ENCODE measurements around the gene PTPRN2. TPM values are rescaled to one million over a fixed set of nuclear protein-coding genes. Genes with fewer than 3 reads are reported as not detected.
A peak's percentile ranks its signal among the peaks of the same experiment; 100 is the strongest.

Gene PTPRN2
- total and polyA plus RNA-seq, 2 of the 8 experiments (the other 6 are each of a cell fraction or from before 2014, with no cell fraction given) = 2.6 to 4.5 TPM

- CTCF ChIA-PET (ENCODE audit: partially characterized antibody) = no interaction called here
- no peak overlapping the region for H4K8ac ChIP-seq (ENCODE audit: extremely low read depth, insufficient read depth, low read length)
These were observed 478.9 kb downstream of the PTPRN2 start for GRCh38 chr7:158108646-158109293.

More at GRCh38 chr7:158108646-158109293, 478.9 kb downstream of the PTPRN2 start:
- H3K27ac ChIP-seq (ENCODE audit: low read depth, low read length) = no peak overlapping the region
- no peak overlapping the region for H3K9ac ChIP-seq (replicated peaks in 1 of 4; ENCODE audit: extremely low read depth in 1 of 4, low read depth in 3 of 4, low read length in 3 of 4)
- peaks cover 0 to 3% (median 0%) of the 10 kb centered on the region in 4 experiments; a peak in 1 of 7 replicates for H3K4me1 ChIP-seq (replicated peaks in 1 of 4; ENCODE audit: control insufficient read depth in 3 of 4, insufficient read depth in 4 of 4, low read length in 3 of 4)
- POLR2A ChIA-PET (ENCODE audit: partially characterized antibody) = no interaction called here
- no peak overlapping the region for H3K4me2 ChIP-seq (ENCODE audit: insufficient read depth in 1 of 2, low read depth in 2 of 2, low read length in 2 of 2)
- no peak overlapping the region for H3K14ac ChIP-seq (ENCODE audit: insufficient read length)
- H3K4ac ChIP-seq (replicated peaks; ENCODE audit: insufficient read length, low read depth, low read length) = no peak overlapping the region
- H3K4me3 ChIP-seq (ENCODE audit: extremely low read depth in 1 of 4, insufficient read depth in 2 of 4, low read depth in 3 of 4, low read length in 4 of 4) = no peak overlapping the region
- H4K5ac ChIP-seq (ENCODE audit: insufficient read length, low read depth, low read length) = no peak overlapping the region
- no peaks in the 10 kb centered on the region for H3K79me1 ChIP-seq (ENCODE audit: low read depth, low read length)
- peak in 1 of 2 experiments; percentile 8 for DNase-seq (ENCODE audit: low read depth in 1 of 2, low spot score in 2 of 2)
- H3K27me3 ChIP-seq (replicated peaks in 1 of 4; ENCODE audit: control insufficient read depth in 3 of 4, extremely low read depth in 1 of 4, insufficient read depth in 3 of 4, low read length in 3 of 4) = no peaks in the 10 kb centered on the region
- H3K23ac ChIP-seq (ENCODE audit: insufficient read length) = no peak overlapping the region
- H3K56ac ChIP-seq (replicated peaks; ENCODE audit: insufficient read length, low read depth, low read length) = no peak overlapping the region
- no peak overlapping the region for H2BK120ac ChIP-seq (replicated peaks; ENCODE audit: low read depth, low read length)
- no peak overlapping the region for H2BK5ac ChIP-seq (ENCODE audit: low read depth, low read length)
- H3K79me2 ChIP-seq (ENCODE audit: control insufficient read depth in 1 of 2, insufficient read depth in 2 of 2, low read length in 2 of 2) = no peaks in the 10 kb centered on the region
- H3K23me2 ChIP-seq (ENCODE audit: low read depth, low read length) = peaks cover 7% of the 10 kb centered on the region; the same call in 1 of the 2 replicates
- H3K9me3 ChIP-seq (ENCODE audit: insufficient read depth in 2 of 2, low read depth in 1 of 2, low read length in 1 of 2) = peaks cover 30 to 73% of the 10 kb centered on the region in 2 experiments; a peak in 3 of 4 replicates
- no peak overlapping the region for H3K18ac ChIP-seq (ENCODE audit: extremely low read depth, low read length)
- no peak overlapping the region for H2BK12ac ChIP-seq (ENCODE audit: low read depth, low read length)
- H2BK20ac ChIP-seq (ENCODE audit: low read length) = no peak overlapping the region
- H4K91ac ChIP-seq (replicated peaks; ENCODE audit: insufficient read length, low read length) = no peak overlapping the region
- no peak overlapping the region for H2AFZ ChIP-seq (ENCODE audit: low read length)
- FAIRE-seq = no peak
- H4K20me1 ChIP-seq (replicated peaks in 1 of 2; ENCODE audit: control insufficient read depth in 1 of 2, insufficient read depth in 2 of 2, low read length in 2 of 2) = no peaks in the 10 kb centered on the region
- no peak overlapping the region for H2BK15ac ChIP-seq (ENCODE audit: low read length)
- WGBS, 2 experiments (ENCODE audit: extremely low coverage in 1 of 2, insufficient coverage in 1 of 2, insufficient read length in 1 of 2, insufficient replicate concordance in 2 of 2, low coverage in 1 of 2, low lambda C conversion rate in 2 of 2, missing lambda C conversion rate in 1 of 2) = 89% methylated on average over 4 of the region's 4 CpGs; no CpG with 5 or more reads in 1 of the 2 experiments
- H2AK5ac ChIP-seq (ENCODE audit: low read depth, low read length) = no peak overlapping the region
- TF ChIP-seq HDAC6 (IDR thresholded peaks at IDR 0.05; ENCODE audit: low read depth, low read length) (no peak), RAD21 (IDR thresholded peaks at IDR 0.05 in 1 of 2, conservative IDR thresholded peaks at IDR 0.05 in 1 of 2; ENCODE audit: low read depth in 2 of 2, low read length in 2 of 2) (no peak), CHD1 (IDR thresholded peaks at IDR 0.05; ENCODE audit: low read depth, low read length) (no peak), JUND (IDR thresholded peaks at IDR 0.05; ENCODE audit: low read length) (no peak), NANOG (IDR thresholded peaks at IDR 0.05; ENCODE audit: insufficient read depth, low read depth, low read length, poor library complexity, severe bottlenecking) (no peak), KDM1A (IDR thresholded peaks at IDR 0.05; ENCODE audit: borderline replicate concordance, low read length) (no peak), KDM5A (IDR thresholded peaks at IDR 0.05; ENCODE audit: low read length) (no peak)
- H3K36me3 ChIP-seq (ENCODE audit: control insufficient read depth in 2 of 4, insufficient read depth in 4 of 4, low read length in 3 of 4) = no peaks in the 10 kb centered on the region

All from H1 (cell line).